IPS DF 4.7 (cell line): ENCODE measurements around the gene UBIAD1.
"Not testable (repeated sequence)": the region's sequence is repeated elsewhere in the genome, so short reads cannot be mapped to it uniquely, and the experiment has no call there.

ENCODE experiments used
- DNase-seq: peaks from one replicate; pipeline ENCODE4 v3.0.0-alpha.2; 2013; ENCODE audit warnings: low spot score; ENCODE audit errors: extremely low read depth

UBIAD1 gene, protein sequence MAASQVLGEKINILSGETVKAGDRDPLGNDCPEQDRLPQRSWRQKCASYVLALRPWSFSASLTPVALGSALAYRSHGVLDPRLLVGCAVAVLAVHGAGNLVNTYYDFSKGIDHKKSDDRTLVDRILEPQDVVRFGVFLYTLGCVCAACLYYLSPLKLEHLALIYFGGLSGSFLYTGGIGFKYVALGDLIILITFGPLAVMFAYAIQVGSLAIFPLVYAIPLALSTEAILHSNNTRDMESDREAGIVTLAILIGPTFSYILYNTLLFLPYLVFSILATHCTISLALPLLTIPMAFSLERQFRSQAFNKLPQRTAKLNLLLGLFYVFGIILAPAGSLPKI

DNA sequence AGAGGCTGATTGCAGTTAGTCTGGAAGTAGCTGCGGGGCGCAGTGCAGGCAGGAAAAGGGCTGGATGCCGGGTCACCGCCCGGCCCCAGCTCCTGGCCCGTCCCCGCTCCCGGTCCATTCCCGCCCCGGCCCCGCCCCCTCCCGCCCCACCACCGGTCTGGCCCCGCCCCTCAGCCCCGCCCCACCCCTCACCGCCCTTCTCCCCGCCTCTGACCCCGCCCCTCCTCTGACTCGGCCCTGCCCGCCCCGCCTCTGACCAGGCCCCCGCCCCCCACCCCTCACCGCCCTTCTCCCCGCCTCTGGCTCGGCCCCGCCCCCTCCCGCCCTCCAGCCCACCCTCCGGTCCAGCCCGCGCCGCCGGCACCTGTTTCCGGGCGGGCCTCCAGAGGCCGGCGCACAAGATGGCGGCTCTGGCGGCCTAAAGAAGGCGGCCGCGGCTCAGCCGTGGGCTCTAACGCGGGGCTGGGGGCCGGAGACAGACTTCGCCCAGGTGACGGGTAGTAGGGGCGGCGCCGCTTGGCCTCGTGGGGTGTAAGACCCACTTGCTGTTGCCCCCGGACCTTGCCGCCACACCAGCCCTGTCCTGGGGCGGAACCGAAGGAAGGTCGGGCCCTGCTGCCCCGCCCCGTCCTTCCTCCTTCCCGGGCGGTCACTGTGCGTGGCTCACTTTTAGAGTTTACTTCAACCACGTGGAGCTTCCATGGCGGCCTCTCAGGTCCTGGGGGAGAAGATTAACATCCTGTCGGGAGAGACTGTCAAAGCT lies at the start of gene UBIAD1:
Gene UBIAD1, plus strand, starts transcription at position 367 of the 763 bp plus-strand sequence. Its CDS starts 334 bp downstream, at position 701.
- DNase-seq: no peak

- DNase-seq: no peak
Observed at GRCh38 chr1:11227106-11228077, 45.6 kb upstream of the UBIAD1 start.

DNA sequence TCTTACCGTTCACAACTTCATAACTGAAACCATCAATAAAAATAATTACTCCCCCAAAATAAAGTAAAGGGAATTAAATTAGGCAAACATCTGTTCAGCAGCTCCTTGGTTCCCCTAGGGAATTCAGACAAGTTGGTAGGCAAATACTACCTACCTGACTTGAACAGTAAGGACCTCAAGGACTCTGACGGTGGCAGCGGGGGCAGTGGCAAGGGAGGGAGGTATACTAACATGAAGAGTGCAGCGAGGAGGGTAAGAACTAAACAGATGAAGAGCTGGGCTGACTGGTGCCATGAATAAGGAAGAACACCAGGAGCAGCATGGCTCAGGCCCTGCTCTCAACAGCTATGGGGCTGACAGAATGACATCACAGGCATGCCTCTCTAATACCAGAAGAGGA lies 43.8 kb upstream of the UBIAD1 start:
- no peak for DNase-seq

GRCh38 chr1:11233208-11233607 lies 39.8 kb upstream of the UBIAD1 start:
- DNase-seq: no peak

DNA sequence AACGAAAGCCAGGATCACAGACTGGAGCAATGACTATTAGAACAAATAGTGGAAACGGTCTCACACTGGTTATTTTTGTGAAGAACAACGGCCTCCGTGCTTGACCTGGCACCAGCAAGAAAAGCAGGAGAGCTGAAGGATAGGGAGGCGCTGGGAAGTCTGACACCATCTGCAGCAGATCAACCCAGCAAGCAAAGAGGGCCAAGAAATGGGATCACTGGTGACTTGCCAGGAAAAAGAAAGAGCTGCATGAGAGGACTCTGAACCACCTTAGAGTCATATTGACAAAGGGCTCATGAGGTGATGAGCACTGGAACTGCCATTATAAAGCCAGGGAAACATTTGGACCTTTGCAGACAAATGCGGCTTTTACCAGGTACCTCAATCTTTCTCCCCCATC lies 35.6 kb upstream of the UBIAD1 start:
- DNase-seq: no peak

- no peak for DNase-seq
Observed at GRCh38 chr1:11238311-11238710, 34.7 kb upstream of the UBIAD1 start.

- no peak for DNase-seq
Observed at GRCh38 chr1:11245248-11245647, 27.8 kb upstream of the UBIAD1 start.

GRCh38 chr1:11245904-11246719 lies 26.9 kb upstream of the UBIAD1 start:
- DNase-seq: no peak

DNA sequence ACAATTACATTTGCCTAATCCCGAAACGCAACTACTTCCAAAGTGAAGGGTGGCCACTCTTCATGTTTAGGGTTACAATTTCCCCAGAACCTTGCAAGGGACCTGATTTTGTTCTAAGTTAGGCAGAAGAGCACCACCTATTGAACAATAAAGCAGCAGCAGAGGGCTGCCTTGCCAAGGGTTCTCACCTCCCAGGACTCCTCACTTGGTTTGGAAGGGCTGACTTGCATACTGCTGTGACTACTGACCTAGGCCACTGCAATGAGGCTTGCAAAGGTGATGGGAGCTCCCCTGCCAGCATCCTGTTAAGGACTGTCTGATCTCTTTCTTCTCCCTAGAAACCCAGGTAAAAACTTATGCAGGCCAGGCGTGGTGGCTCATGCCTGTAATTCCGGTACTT lies 24.8 kb upstream of the UBIAD1 start:
- DNase-seq: no peak

DNA sequence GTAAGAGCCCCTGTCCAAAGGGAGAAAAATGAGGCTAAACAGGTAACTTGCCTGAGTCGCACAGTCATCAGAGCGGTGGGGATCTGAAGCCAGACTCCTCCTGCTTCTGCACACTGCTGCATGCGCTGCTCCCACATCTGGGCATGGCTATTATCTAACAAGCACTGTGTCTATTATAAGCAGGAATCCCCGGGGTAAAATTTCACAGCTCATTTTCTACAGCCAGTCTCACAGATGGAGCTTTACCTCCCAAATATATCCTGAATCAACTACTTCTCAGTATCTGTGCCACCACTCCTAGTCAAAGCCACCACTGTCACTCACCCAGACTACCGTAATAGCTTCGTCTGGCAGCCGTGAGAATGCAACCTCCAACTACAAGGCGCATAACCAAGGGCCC lies 20.5 kb upstream of the UBIAD1 start:
- DNase-seq: no peak

DNA sequence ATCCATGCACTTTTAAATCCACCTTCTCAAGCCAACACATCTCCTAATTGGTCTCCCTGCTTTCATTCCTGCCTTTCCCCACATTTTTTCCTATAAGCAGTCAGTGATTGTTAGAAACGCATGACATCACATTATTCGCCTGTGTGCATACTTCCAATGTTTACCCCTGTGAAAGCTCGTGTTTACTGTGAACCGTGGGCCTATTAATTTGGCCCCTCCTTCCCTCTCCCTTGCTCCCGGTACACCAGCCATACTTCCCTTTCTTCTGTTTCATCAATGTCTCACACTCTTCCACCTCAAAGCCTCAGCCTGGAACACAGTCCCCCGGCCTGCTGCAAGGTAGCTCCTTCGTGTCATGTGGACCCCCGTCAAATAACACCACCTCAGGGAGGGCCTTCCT lies 19.8 kb upstream of the UBIAD1 start:
- no peak for DNase-seq

DNA sequence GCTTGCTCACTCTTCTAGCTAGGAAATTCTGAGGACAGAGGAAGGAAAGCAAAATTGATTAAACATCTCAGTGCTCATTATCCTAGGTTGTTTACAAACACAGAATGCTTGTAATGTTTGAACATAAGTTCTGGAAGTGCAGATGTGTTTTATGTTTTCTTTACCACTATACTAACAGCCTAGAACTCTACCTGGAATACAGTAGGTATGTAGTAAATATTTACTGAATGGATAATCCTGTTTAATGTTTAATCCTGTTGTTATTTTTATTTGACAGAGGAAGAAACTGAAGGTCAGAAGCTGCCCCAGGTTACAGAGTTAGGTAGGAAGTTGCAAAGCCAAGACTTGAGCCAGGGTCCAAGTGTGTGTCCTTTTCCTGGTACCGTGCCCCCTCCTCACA lies 16.7 kb upstream of the UBIAD1 start:
- DNase-seq: no peak

- DNase-seq: peak; percentile 99
Observed at GRCh38 chr1:11262171-11263049, 10.6 kb upstream of the UBIAD1 start, which contains the start of gene MTOR. Gene MTOR, minus strand, starts transcription at chr1:11262551. Its CDS starts 3,142 bp downstream, at chr1:11259409.

GRCh38 chr1:11266268-11267074 lies 6.5 kb upstream of the UBIAD1 start:
- no peak for DNase-seq

DNA sequence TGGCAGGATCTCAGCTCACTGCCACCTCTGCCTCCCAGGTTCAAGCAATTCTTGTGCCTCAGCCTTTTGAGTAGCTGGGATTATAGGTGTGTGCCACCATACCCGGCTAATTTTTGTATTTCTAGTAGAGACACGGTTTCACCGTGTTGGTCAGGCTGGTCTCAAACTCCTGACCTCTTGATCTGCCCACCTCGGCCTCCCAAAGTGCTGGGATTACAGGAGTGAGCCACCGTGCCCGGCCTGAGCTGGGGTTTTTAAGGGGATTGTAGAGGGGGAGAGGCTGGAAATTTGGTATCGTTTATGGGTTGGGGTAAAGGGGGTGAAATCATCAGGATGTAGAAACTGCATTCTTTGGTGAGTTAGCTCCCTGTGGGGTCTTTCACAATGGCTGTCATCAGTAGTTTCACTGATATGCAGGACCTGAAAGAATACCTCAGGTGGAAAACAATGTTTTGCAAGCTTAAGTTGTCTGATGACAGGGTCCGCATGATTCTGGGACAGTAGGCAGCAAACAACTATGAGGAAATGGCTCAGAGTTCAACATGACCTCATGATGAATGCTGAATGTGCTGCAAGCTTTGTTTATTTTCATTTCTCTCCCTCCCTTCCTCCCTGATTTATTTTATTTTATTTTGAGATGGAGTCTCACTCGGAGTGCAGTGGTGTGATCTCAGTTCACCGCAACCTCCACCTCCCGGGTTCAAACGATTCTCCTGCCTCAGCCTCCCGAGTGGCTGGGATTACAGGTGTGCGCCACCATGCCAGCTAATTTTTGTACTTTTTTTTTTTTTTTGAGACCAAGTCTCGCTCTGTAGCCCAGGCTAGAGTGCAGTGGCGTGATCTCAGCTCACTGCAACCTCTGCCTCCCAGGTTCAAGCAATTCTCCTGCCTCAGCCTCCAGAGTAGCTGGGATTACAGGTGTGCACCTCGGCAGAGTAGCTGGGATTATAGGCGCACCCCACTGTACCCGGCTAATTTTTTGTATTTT lies 5.4 kb upstream of the UBIAD1 start:
- not testable (repeated sequence) for DNase-seq

DNA sequence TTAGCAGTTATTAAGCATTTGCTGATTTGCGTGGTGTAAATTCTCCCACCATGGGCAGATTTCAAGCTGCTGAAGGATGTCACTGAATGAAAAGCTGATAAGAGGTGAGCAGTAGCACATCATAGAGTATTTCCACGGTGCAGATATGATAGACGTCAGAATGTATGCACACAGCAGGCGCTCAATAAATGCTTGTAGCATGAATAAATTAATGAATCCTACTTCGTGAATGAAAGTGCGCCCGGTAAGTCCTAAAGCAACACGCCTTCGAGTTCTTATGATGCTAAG lies 510 bp upstream of the UBIAD1 start:
- DNase-seq: no peak

GRCh38 chr1:11273595-11274234 lies 717 bp downstream of the UBIAD1 start:
- DNase-seq: no peak
